Natural killer cell treated with Interleukin-12 subunit alpha and Interleukin-12 subunit beta and Interleukin-15 and Interleukin-18, amount 100 ng/mL, for 72 hours (primary cell): ENCODE measurements around the gene VAPA. TPM values are rescaled to one million over a fixed set of nuclear protein-coding genes. Genes with fewer than 3 reads are reported as not detected.

Experiments
- ATAC-seq, 2 donors: fragments of 150-1000 bp; cut with Tn5 transposase in 1 of 2; sonication (Bioruptor Pico), chemical (Tn5 transposase) in 1 of 2; 2 replicates each; pipeline ENCODE4 v1.10.0; 2021
- DNase-seq: peaks from one replicate; pipeline ENCODE4 v3.0.0; 2022; ENCODE audit warnings: low spot score
- H3K27ac Mint-ChIP-seq, 2 donors: 1 replicate in 1 of 2; 2 replicates in 1 of 2; pipeline ENCODE4 v1.8.0; 2022; ENCODE audit warnings: mixed read lengths in 2 of 2, mild to moderate bottlenecking in 1 of 2, moderate library complexity in 1 of 2
- H3K27me3 Mint-ChIP-seq, 2 donors: 1 replicate in 1 of 2; 2 replicates in 1 of 2; pipeline ENCODE4 v1.8.0; 2022; ENCODE audit warnings: mixed read lengths in 2 of 2
- H3K36me3 Mint-ChIP-seq: one replicate; pipeline ENCODE4 v1.8.0; 2022; ENCODE audit warnings: mixed read lengths
- H3K4me1 Mint-ChIP-seq, 2 donors: 1 replicate in 1 of 2; 2 replicates in 1 of 2; pipeline ENCODE4 v1.8.0; 2022; ENCODE audit warnings: low read depth in 2 of 2, mixed read lengths in 2 of 2, mild to moderate bottlenecking in 1 of 2
- H3K4me3 Mint-ChIP-seq: one replicate; pipeline ENCODE4 v1.8.0; 2022; ENCODE audit warnings: mixed read lengths
- H3K9me3 Mint-ChIP-seq: 2 replicates; pipeline ENCODE4 v1.8.0; 2022; ENCODE audit warnings: mixed read lengths
- total RNA-seq, 2 donors: library from RNA; stranded (reverse); gene quantifications; one replicate each; pipeline ENCODE4 v1.2.3, GENCODE V29; 2022

Gene VAPA
- 100 to 1,000 TPM; 146 to 153 TPM for total RNA-seq

DNA sequence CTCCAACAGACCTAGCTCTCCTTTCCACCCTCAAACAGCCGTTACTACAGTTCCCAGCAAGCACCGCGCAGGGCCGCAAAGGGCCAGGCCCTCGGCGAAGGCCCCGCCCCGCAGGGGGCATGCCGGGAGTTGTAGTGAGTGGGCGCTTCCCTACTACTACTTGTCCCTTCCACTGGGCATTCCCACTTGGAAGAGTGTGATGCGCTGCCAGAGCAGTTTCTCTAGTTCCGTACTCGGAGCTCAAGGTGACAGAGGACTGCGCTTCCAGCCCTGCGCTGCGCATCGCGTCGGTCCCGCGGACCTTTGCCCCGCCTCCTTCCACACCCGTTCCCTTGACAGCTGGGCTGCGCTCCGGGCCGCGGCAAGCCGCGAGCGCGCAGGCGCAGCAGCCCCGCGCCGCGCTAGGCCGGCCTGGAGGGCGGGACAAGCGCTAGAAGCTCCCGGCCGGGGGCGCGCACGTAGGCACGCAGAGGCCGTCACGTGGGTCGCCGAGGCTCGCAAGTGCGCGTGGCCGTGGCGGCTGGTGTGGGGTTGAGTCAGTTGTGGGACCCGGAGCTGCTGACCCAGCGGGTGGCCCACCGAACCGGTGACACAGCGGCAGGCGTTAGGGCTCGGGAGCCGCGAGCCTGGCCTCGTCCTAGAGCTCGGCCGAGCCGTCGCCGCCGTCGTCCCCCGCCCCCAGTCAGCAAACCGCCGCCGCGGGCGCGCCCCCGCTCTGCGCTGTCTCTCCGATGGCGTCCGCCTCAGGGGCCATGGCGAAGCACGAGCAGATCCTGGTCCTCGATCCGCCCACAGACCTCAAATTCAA is at the start of gene VAPA:
Gene VAPA (plus strand): TSS at position 491 of the 808 bp plus-strand sequence. CDS start 241 bp downstream, at position 732.
- peak; percentile 94 to 95 for ATAC-seq
- H3K27ac Mint-ChIP-seq: peak within 1 kb of the TSS; percentile 81 to 89
- H3K4me1 Mint-ChIP-seq: peaks cover 16 to 26% of the 10 kb centered on the region in 2 donors
- no peaks in the 10 kb centered on the region for H3K9me3 Mint-ChIP-seq
- H3K4me3 Mint-ChIP-seq: peak within 1 kb of the TSS; percentile 95
- no peaks in the 10 kb centered on the region for H3K36me3 Mint-ChIP-seq
- DNase-seq: peak; percentile 98
- H3K27me3 Mint-ChIP-seq: peaks cover 8 to 19% of the 10 kb centered on the region in 2 donors

DNA sequence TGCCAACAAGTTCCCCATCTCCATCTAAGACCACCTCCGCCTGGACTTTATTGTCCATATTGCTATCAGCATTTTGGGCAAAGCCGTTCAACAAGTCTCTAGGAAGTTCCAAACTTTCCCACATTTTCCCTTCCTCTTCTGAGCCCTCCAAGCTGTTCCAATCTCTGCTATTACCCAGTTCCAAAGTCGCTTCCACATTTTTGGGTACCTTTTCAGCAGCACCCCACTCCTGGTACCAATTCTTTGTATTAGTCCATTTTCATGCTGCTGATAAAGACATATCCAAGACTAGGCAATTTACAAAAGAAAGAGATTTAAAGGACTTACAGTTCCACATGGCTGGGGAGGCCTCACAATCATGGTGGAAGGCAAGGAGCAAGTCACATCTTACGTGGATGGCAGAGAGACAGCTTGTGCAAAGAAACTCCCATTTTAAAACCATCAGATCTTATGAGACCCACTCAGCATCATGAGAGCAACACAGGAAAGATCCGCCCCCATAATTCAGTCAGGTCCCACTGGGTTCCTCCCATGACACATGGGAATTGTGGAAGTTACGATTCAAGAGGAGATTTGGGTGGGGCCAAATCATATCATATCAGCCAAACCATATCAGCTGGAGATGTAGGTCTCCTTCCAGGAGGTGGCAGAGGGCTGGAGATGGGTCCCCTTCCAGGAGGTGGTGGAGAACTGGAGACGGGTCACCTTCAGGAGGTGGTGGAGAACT is 47.9 kb upstream of the VAPA start:
- no peak for DNase-seq

DNA sequence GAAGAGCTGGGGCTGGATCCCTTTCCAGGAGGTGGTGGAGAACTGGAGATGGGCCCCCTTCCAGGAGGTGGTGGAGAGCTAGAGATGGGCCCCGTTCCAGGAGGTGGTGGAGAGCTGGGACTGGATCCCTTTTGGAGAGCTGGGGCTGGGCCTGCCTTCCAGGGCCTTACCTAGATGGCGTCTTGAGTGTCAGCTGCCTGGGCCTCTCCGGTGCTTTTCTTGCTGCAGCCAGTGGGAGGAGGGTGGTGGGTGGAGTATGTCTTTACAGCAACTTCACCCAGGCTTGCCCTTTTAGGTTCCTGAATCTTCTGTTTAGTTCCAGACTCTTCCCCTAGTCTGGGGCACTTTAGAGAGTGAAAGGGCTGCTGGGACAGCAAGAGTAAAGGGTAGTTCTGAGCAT is 47.2 kb upstream of the VAPA start:
- no peak overlapping the region for H3K4me3 Mint-ChIP-seq
- H3K27me3 Mint-ChIP-seq: peaks cover 17 to 18% of the 10 kb centered on the region in 2 donors
- no peak overlapping the region for H3K27ac Mint-ChIP-seq
- H3K36me3 Mint-ChIP-seq: peaks cover 10% of the 10 kb centered on the region
- no peak for DNase-seq
- ATAC-seq: no peak
- H3K4me1 Mint-ChIP-seq: no peaks in the 10 kb centered on the region
- H3K9me3 Mint-ChIP-seq: peaks cover 8% of the 10 kb centered on the region

More for the DNA sequence above, 47.9 kb upstream of the VAPA start:
- peaks cover 10% of the 10 kb centered on the region for H3K36me3 Mint-ChIP-seq
- peaks cover 10 to 13% of the 10 kb centered on the region in 2 donors for H3K27me3 Mint-ChIP-seq
- H3K9me3 Mint-ChIP-seq: peaks cover 8% of the 10 kb centered on the region
- H3K27ac Mint-ChIP-seq: no peak overlapping the region
- no peak overlapping the region for H3K4me3 Mint-ChIP-seq
- no peak for ATAC-seq
- H3K4me1 Mint-ChIP-seq: no peaks in the 10 kb centered on the region

- Mint-ChIP-seq H3K27ac (no peak overlapping the region), H3K4me1 (no peaks in the 10 kb centered on the region), H3K27me3 (peaks cover 18% of the 10 kb centered on the region in 2 donors), H3K4me3 (no peak overlapping the region), H3K36me3 (peaks cover 10% of the 10 kb centered on the region), H3K9me3 (peaks cover 8% of the 10 kb centered on the region)
- ATAC-seq (no peak), DNase-seq (no peak)
These were observed 46.7 kb upstream of the VAPA start for GRCh38 chr18:9867071-9867594.

DNA sequence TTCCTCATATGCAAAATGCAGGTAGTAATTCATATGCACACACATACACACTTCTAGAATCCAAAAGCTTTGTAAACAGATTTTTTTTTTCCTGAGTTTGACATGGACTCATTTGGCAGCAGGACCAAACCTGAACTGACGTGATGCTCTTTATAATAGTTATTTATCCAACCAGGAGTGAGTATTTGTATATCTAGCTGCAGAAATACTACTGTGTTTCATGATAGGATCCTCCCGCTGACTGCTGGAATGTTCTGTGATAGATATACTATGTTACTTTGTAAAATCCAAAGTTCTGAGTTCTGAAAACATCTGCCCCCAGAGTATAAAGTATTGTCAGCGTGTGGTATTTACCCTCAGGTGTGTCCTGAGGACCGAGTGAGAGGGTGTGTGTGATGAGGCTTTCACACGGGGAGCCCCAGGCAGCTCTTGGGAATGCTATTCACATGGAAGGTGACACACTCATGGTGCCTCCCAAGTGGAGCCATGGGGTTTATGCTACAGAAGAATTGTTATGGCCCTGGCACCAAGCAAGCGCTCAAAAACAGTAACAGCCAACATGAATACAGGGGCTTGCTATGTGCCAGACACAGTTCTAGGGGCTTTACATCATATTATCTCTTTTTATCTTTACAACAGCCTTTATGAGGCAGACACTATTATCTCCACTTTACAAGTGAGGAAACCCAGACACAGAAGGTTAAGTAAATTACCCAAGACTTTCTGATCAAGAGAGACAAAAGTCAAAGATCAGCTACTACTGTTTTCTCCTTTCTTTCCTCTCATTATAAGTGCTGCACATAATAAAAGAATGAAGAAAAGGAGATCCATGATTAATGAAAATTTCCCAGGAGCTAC is 44.7 kb upstream of the VAPA start:
- Mint-ChIP-seq H3K4me3 (no peak overlapping the region), H3K4me1 (no peaks in the 10 kb centered on the region), H3K27me3 (peaks cover 18% of the 10 kb centered on the region in 2 donors), H3K9me3 (peaks cover 8% of the 10 kb centered on the region), H3K27ac (no peak overlapping the region), H3K36me3 (peaks cover 10% of the 10 kb centered on the region)
- ATAC-seq (no peak), DNase-seq (no peak)

DNA sequence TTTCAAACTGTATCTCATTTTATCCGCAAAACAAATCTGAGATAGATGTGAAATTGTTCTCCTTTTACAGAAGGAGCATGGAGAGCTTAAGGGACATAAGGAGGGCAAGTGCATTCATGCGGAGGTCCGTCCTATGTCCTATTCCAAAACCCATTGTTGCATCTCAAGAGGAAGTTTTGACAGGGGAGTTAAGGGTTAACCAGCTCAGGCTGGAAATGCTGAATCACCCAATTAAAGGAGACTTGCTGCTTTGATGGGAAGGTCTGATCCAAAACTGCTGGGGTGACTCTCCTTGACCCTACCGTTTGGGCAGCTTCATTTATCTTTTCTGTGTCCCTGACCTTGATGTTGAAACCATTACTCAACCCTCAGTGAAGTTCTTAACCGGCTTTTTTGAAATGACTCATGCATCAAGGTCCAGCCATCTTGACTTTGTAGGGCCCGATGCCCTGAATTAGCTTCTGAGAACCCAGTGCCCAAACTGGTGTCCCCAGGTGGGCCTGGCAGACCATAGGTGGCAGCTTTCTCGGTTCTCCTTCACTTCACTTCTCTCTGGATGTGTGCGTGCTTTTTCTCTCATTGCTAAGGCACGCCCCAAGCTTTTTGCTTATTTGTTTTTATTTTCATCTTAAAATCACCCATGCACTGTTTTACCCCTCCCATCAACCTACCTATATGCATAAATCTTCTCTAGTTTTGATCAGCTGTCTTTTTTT is 43.9 kb upstream of the VAPA start:
- ATAC-seq: peak in 1 of 2 donors; percentile 9
- H3K9me3 Mint-ChIP-seq: peaks cover 8% of the 10 kb centered on the region
- no peak overlapping the region for H3K4me3 Mint-ChIP-seq
- H3K4me1 Mint-ChIP-seq: no peaks in the 10 kb centered on the region
- H3K36me3 Mint-ChIP-seq: peaks cover 10% of the 10 kb centered on the region
- H3K27me3 Mint-ChIP-seq: peaks cover 18% of the 10 kb centered on the region in 2 donors
- DNase-seq: no peak
- H3K27ac Mint-ChIP-seq: no peak overlapping the region

DNA sequence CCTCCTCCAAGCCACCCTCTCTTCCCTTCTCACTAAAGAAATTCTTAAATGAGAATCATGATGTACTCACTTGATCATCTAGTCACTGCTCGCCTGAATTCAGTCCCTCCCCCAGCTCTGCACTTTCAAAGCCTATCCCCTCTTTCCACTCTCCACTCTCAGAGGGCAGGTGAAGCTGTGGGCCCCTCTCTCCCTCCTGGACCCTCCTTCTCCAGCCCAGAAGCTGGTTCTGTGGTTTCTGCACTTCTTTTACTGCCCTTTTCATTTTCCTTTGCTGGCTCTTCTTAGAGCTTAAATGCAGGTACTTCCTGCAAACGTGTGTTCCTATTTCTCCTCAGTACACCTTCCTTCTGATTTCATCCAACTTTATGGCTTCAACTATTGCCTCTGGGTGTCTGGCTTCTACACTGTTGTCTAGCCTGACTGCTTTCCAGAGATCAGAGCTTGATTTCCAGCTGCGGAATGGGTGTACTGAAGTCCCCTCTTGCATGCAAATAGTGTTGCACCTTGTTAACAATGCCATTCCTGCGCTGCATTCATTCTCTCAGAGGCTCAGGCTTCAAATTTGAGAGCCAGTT is 43.3 kb upstream of the VAPA start:
- peaks cover 20 to 22% of the 10 kb centered on the region in 2 donors for H3K27me3 Mint-ChIP-seq
- ATAC-seq: no peak

DNA sequence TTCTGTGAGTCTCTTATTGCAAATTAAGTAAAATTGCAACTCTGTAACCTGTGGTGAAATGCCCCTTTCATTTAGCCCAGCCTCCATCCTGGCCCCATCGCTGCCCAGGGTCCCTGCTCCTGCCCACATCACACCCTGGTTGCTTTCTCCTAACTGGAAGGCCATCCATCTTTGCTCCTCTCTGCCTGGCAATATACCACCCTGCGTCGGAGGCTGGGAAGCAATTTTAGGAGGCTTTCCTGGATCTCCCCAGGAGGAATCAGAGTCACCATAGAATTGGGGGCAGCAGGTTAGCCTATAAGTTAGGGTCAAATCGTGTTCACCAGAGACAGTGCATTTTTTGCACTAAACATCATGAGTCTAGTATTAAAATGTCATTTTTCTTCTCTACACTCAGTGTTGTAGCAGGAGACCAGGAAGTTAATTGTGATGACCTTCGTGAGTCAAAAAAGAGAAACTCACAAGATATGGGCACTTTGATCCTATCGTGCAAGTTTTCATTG is 42.5 kb upstream of the VAPA start:
- H3K27ac Mint-ChIP-seq: no peak overlapping the region
- no peaks in the 10 kb centered on the region for H3K36me3 Mint-ChIP-seq
- ATAC-seq (no peak), DNase-seq (no peak)
- H3K4me1 Mint-ChIP-seq: no peaks in the 10 kb centered on the region
- H3K4me3 Mint-ChIP-seq: no peak overlapping the region
- peaks cover 19 to 26% of the 10 kb centered on the region in 2 donors for H3K27me3 Mint-ChIP-seq
- H3K9me3 Mint-ChIP-seq: no peaks in the 10 kb centered on the region

More for the DNA sequence above, 43.3 kb upstream of the VAPA start:
- Mint-ChIP-seq H3K4me1 (no peaks in the 10 kb centered on the region), H3K27ac (no peak overlapping the region), H3K9me3 (peaks cover 5% of the 10 kb centered on the region), H3K36me3 (peaks cover 7% of the 10 kb centered on the region), H3K4me3 (no peak overlapping the region)
- DNase-seq: no peak

DNA sequence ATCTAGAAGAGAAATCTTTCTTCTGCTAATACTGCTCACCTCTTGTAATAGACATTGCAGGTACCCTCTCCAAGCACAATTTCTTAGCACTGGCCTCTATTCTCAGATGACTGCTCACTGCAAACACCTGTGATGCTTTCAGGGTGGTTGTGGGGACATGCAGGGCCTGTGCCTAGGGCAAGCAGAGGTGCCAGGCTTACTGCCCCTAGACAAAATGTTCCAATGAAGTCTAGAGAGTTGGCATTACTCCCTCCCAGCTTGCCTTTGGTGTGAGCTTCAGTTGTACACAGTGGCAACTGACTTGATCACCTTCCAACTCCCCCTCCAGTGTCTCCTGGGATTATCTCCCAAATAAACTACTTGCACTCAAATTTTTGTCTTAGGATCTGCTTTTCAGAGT is 41.0 kb upstream of the VAPA start:
- Mint-ChIP-seq H3K36me3 (no peaks in the 10 kb centered on the region), H3K4me3 (no peak overlapping the region), H3K9me3 (no peaks in the 10 kb centered on the region), H3K27ac (no peak overlapping the region), H3K27me3 (peaks cover 24 to 36% of the 10 kb centered on the region in 2 donors), H3K4me1 (no peaks in the 10 kb centered on the region)
- DNase-seq (no peak), ATAC-seq (peak in 1 of 2 donors; percentile 32)

- no peaks in the 10 kb centered on the region for H3K4me1 Mint-ChIP-seq
- H3K4me3 Mint-ChIP-seq: no peak overlapping the region
- peaks cover 22 to 36% of the 10 kb centered on the region in 2 donors for H3K27me3 Mint-ChIP-seq
- DNase-seq (no peak), ATAC-seq (no peak)
- H3K9me3 Mint-ChIP-seq: no peaks in the 10 kb centered on the region
- no peak overlapping the region for H3K27ac Mint-ChIP-seq
- H3K36me3 Mint-ChIP-seq: no peaks in the 10 kb centered on the region
These were observed 39.1 kb upstream of the VAPA start for GRCh38 chr18:9874728-9875127.

DNA sequence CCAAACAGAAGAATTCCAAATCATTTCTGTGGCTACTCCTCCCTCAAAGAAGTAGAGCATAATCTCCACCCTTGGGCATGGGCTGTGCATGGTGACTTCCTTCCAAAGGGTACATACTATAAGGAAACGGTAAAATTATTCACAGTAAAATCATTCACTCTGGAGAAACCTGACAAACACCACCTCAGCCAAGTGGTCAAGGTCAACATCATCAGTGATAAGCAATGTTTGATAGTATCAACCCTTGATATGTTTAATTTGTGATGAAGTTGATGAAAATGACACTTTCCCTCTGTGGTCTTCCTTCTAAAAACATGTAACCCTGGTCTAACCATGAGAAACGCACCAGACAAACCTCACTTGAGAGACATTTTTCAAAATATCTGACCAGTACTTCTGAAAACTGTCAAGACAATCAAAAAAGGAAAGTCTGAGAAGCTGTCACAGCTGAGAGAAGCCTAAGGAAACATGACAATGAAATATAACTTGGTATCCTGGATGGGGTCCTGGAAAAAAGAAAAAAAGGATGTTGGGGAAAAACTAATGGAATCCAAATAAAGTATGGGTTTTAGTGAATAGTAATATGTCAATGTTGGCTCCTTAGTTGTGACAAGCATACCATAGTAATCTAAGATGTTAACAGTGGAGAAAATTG is 37.5 kb upstream of the VAPA start:
- Mint-ChIP-seq H3K4me1 (no peaks in the 10 kb centered on the region), H3K27me3 (peaks cover 9 to 21% of the 10 kb centered on the region in 2 donors), H3K36me3 (no peaks in the 10 kb centered on the region), H3K9me3 (no peaks in the 10 kb centered on the region), H3K27ac (no peak overlapping the region), H3K4me3 (no peak overlapping the region)
- DNase-seq: no peak
- ATAC-seq: no peak
